HG03097 (cell line): Measurements from ENCODE around the gene SLC9A9.

ENCODE experiments used
- ATAC-seq: cut with Tn5 transposase; IDR thresholded peaks from one replicate; pipeline ENCODE4 v1.9.1; 2021; ENCODE audit not compliant: unreplicated experiment, low FRiP score

Gene SLC9A9

GRCh38 chr3:143240886-143241285, 607.4 kb downstream of the SLC9A9 start:
- ATAC-seq = no peak

- no peak for ATAC-seq
Measured at GRCh38 chr3:143239031-143239430, 609.2 kb downstream of the SLC9A9 start.

- no peak for ATAC-seq
Measured at GRCh38 chr3:143237077-143237627, 611.1 kb downstream of the SLC9A9 start.

- no peak for ATAC-seq
Measured at GRCh38 chr3:143236226-143236964, 611.9 kb downstream of the SLC9A9 start.

- ATAC-seq = no peak
Measured at GRCh38 chr3:143235614-143236204, 612.6 kb downstream of the SLC9A9 start.

GRCh38 chr3:143234526-143234925, 613.7 kb downstream of the SLC9A9 start:
- no peak for ATAC-seq

- no peak for ATAC-seq
Measured at GRCh38 chr3:143232981-143233380, 615.3 kb downstream of the SLC9A9 start.

GRCh38 chr3:143228405-143228804, 619.9 kb downstream of the SLC9A9 start:
- no peak for ATAC-seq

GRCh38 chr3:143226678-143227291, 621.5 kb downstream of the SLC9A9 start:
- no peak for ATAC-seq

- no peak for ATAC-seq
Measured at GRCh38 chr3:143224716-143225115, 623.6 kb downstream of the SLC9A9 start.

GRCh38 chr3:143222981-143223380, 625.3 kb downstream of the SLC9A9 start:
- no peak for ATAC-seq

- ATAC-seq = no peak
Measured at GRCh38 chr3:143222505-143222904, 625.8 kb downstream of the SLC9A9 start.

- ATAC-seq = no peak
Measured at GRCh38 chr3:143221446-143221845, 626.8 kb downstream of the SLC9A9 start.

- ATAC-seq = no peak
Measured at GRCh38 chr3:143220741-143221140, 627.5 kb downstream of the SLC9A9 start.

GRCh38 chr3:143218166-143218835, 630.0 kb downstream of the SLC9A9 start:
- ATAC-seq = no peak

- no peak for ATAC-seq
Measured at GRCh38 chr3:143217283-143217682, 631.0 kb downstream of the SLC9A9 start.

GRCh38 chr3:143216709-143217182, 631.5 kb downstream of the SLC9A9 start:
- ATAC-seq = no peak
